NCI-H345 treated with DMSO at 0.1 percent for 48 hours (cell line): ENCODE results near the gene CYP2R1.

ENCODE experiments used
- DNase-seq: peaks from one replicate; lab custom pipeline; 2025; ENCODE audit not compliant: unreplicated experiment; lab: John Stamatoyannopoulos, UW

CYP2R1 gene, protein sequence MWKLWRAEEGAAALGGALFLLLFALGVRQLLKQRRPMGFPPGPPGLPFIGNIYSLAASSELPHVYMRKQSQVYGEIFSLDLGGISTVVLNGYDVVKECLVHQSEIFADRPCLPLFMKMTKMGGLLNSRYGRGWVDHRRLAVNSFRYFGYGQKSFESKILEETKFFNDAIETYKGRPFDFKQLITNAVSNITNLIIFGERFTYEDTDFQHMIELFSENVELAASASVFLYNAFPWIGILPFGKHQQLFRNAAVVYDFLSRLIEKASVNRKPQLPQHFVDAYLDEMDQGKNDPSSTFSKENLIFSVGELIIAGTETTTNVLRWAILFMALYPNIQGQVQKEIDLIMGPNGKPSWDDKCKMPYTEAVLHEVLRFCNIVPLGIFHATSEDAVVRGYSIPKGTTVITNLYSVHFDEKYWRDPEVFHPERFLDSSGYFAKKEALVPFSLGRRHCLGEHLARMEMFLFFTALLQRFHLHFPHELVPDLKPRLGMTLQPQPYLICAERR

DNA sequence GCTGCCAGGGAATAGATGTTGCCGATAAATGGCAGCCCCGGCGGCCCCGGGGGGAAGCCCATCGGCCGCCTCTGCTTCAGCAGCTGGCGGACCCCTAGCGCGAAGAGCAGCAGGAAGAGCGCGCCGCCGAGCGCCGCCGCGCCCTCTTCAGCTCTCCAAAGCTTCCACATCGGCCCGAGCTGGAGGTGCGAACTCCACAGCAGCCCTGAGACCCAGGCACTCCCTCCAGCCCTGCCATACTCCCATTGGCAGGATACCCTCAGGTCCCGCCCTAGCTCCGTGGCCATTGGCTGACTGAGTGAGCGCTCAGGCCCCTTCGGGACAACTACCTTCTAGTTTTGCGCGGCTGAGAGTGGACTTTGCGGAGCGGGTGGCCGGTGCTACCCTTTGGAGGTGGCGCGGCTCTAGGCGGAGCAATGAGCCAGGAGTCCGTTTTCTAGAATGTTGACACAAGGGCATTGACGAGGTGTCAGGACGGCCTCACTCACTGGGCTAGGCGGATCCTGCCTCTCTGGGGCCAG lies at the start of gene CYP2R1:
TSS of gene CYP2R1 (minus strand) at position 196 of the 521 bp plus-strand sequence. CDS start at position 170, 26 bp downstream.
- DNase-seq, result peak; percentile 92

DNA sequence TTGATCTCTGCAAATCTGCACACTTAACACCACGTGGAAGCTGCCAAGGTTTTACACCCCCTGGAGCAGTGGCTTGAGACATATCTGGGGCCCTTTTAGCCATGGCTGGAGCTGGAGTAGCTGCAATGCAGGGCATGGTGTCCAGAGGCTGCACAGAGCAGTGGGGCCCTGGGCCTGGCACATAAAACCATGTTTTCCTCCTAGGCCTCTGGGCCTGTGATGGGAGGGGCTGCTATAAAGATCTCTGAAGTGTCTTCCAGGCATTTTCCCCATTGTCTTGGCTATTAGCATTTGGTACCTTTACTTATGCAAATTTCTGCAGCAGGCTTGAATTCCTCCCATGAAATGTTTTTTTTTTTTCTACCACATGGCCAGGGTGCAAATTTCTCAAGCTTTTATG lies 46.9 kb upstream of the CYP2R1 start:
- DNase-seq, result no peak

DNA sequence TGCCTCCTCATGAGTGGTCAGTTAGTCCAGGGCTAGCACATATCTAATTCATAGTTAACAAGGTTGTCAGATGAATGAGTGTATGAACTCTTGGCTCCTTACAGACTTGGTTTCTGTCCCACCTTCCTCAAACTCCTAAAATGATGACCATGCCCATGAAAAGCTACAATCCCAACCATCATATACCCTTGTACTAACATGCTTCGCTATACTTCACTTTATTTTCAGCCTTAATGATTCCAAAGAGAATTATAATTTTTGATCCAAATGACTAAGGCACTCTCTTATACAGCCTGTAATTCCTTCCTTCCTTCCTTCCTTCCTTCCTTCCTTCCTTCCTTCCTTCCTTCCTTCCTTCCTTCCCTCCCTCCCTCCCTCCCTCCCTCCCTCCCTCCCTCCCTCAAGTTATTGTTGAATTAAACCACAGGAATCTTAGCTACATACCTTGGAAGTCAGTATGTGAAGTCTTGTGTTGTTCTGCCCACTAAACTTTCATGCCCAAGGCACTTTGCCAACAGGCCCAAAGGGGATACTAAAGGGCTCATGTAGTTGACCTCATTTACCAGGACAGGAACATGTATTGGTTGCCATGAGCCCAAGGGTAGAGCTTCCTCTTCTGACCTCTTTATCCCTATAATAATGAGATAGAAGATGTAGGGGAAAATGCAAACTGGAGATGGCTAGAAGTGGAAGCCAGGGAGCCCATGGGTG lies 42.8 kb upstream of the CYP2R1 start:
- no peak for DNase-seq

DNA sequence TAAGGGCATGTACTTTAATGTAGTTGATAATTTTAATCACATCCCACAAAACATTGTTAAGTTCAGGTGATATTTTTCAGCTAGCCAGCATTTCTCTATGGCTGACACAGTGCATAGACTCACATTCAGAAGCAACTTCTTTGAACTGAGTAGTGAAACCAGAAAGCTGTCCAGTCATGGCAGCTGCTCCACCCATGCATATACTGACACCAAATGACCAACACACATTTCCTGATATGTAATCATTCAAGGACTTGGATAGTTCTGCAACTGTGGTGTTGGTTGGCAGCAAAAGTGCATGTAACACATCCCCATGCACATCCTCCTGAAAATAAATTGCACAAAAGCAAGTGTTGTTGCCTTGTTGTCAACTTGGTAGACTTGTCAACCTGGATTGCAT lies 40.4 kb upstream of the CYP2R1 start:
- DNase-seq, result no peak

DNA sequence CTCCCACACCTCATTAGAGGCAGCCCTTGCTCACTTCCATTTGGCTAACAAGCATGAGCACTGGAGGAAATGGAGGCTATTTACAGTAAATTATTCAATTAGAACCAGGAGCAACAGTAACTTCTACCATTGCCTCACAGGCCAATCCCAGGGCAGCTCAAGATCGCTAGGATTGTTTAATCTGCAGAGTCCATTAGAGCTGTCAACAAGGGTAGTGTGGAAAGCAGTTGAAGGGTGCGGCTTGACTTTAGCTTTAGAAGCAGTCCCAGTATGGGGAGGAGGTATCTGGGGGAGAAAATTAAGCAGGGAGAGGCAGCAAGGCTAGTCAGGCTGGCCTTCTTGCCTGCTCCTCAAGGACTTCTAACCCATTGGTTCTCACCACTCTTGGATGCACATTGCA lies 38.3 kb upstream of the CYP2R1 start:
- DNase-seq, result no peak

DNA sequence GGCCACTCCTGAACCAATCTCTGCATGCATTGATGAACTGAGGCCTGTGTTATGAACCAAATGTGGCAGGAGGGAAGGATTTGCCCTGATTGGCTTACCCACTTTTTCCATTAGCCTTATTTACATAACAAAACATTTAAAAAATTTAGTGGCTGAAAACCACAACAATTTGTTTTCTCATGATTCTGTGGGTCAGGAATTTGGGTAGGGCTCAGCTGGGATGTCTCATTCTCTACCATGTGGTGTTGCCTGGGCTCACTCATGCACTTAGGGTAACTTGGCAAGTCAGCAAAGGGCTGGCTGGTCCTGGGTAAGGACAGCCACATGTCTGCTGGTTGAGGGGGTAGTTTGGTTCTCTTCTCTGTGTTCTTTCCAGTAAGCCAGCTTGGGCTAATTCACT lies 35.1 kb upstream of the CYP2R1 start:
- no peak for DNase-seq

DNA sequence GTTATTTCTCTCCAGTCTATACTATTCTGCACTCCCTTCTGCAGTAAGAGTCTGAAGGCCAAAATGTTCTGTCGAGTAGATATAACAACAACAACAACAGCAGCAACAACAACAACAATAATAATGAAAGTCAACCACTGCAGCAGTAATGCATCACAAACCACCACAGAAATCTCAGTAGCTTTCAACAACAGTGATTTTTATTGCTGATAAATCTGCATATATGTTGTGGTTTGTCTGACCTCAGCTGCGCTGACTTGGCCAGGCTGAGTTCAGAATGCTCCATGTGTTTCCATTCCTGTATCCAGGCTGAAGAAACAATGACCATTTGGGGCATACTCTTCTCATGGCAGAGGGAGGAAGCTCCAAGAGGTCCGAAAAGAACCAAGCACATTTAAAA lies 32.3 kb upstream of the CYP2R1 start:
- no peak for DNase-seq

DNA sequence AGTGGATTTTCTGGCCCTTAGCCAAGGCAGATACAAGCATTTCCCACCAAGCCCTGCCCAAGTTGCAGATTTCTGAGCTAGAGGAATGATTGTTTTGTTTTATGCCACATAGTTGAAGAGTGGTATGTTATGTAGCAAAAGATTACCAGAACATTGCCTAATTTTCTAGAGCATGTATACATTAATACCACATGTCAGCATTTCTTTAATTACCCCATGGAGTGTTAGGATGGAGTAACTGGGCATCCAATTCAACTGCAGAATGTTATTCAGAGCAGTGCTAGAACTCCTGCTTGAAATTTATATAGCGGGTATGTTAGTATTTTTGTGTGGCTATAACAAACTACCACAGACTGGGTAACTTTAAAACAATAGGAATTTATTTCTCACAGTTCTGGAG lies 24.4 kb upstream of the CYP2R1 start:
- no peak for DNase-seq

DNA sequence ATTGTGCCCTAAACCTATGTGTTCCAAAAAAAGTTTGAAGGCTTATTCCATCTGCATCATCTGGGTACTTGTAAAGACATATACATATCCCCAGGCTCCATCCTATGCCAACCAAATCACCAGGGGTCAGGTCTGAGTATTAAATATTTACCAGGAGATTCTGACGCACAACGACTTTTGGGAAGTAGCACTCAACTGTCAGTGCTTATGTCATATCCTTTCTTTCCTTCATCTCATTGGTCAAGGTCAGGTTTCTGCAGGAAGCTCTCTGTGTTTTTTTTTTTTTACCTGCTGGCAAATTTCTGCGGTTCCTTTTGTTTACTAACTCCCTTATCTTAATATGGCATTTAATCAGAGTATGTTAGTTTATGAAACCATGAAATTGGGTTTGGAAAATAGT lies 22.5 kb upstream of the CYP2R1 start:
- DNase-seq, result no peak

DNA sequence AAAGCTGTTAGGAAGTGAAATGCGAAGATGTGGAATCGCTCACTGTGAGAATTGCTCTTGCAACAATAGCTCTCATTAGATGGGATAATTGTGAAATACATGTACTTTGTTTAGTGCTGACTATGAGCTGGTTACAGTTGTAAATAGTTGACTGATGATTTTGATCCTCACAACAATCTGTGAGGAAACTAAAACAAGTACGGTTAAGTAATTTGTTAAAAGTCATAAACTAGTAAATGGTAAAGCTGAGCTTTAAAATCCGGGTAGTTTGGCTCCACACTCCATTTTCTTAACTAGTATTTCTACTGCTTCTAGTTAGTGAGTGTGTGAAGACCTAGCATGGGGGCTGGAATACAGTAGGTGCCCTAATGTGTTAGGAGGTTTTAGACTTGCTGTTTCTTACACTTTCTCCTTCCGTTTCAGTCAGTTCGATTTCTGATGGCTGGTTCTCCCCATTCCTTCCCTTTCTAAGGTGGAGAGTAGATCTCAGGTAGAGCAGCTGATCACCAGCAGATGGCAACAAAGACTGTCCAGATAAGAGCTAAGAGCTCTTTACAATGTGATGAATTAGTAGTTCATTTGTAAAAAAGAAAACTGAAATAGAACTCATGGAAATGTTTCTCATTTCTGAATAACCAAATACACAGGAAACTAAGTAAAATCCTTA lies 16.3 kb upstream of the CYP2R1 start:
- DNase-seq, result peak; percentile 79

DNA sequence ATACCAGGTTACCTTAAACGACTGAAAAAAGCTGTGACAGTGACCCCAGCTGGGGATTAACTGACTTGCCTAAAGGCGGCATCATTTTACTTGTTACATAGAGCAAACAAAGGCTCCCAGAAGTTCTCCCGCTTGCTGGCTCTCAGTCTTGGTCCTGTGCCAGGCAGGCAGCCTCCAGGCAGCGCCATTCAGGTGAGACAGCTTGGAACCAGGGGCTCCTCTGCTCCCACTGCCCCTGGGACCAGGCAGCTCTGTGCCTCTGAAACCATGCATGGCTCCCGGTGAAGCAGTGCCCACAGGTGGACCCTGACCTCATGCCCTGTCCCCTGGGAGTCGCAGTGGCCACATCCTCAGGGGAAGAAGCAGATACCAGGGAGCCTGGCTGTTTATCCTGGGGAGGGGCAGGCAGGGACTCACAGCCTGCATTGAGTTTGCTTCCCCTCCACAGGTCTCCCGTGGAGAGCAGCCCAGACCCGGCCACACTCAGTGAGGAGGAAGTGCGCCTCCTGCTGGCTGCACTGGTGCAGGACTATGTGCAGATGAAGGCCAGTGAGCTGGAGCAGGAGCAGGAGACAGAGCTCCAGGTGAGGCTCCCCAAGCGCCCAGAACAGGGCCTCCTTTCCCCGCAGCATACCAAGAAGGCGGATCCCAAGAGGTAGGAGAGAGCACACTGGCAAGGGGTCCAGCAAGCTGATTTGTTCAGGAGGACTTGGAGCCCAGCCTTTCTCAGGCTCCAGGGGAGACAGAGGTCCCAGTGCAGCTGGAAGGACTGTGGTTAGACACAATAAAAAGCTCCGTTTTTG lies 15.6 kb upstream of the CYP2R1 start:
- DNase-seq, result peak; percentile 90

DNA sequence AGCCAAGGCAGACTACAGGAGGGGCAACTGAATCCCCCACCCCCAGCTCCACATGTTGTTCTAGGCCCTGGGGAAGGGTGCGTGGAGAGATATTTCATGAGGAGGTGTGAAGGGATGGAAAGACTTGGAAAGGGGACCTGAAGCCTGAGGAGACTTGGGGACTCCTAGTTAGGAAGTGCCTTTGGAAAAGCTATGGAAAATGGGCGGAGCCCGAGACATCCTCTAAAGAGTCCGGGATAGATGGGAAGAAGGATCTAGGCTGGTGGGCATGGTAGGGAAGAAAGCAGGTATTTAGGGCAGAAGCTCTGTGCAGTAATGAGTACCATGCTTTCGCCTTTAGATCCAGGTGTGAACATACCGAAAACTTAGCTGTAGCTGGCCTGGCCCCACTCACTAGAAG lies 15.0 kb upstream of the CYP2R1 start:
- no peak for DNase-seq

DNA sequence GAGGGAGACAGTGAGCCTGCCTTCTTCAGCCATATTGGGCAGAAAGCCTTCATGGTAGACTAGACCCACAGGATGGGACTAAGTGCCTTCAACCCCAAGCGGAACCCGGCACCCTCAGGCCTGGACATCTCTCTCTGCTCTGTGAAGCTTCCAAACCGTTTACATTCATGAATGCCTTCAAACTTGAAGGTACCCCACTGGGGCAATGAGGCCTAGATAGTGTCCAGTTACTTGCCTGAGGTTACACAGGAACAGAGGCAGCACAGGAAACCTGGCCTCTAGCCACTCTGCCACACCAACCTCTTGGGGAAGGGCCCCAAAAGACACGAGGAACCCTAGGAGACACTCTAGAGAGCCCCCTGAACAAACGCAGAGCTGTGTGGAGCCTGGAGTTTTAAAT lies 14.5 kb upstream of the CYP2R1 start:
- DNase-seq, result no peak

DNA sequence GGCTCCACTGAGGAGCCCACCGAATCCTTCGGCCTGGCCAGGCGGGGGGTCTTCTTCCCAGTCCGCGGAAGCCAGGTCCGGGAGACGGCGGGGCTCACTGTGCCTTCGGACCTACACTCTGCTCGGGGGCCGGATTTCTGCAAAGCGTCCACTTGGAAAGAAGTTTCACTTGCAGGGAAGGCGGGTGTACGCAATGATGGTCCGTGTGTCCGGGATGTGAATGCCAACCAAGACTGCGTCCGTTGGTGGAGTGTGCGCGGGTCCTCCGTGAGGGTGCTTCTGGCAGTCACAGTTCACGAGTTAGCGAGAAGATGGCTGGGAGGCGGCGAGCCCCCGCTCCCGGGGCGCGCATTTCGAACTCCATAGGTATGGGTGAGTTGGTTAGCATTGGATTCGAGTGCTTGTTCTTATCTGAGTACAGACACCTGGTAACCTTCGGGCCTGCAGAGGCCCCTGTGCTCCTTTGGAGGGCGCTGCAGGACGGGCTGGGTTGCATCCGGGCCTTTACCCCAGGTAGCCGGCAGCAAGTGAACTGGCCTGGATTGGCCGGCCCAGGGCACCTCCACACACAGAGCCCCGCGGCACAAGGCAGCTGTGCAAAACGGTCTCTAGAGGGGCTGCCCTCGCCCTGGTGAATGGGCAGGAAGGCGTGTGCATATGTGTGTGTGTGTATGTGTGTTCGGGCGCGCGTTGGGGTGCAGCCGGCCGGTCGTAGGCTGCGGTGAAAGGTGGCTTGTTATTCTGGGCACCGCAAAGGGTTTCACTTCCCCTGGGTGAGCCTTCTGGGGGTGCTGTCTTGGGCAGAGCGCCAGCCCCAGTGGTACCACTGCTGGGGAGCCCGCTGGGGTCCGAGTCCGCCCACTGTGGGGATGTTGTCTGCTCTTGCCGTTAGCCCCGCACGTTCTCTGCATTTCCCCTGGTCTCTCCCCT lies 13.3 kb upstream of the CYP2R1 start:
- DNase-seq, result no peak

DNA sequence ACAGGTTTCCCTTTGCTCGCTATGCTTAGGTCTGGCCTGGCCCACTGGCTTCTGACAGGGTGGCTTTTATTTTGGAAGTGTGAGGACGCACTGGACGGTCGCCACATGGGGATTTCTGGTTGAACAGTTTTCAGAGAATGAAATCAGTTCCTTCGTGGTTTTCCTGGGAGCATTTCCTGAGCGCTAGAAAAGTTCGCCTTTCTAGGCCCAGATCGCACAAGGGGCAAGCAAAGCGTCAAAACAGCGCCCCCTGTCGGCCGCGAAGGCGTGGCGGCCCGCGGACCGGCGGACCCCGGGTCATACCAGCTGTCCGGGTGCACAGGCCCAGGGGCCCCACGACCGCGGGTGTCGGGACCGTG lies 12.7 kb upstream of the CYP2R1 start:
- DNase-seq, result no peak

DNA sequence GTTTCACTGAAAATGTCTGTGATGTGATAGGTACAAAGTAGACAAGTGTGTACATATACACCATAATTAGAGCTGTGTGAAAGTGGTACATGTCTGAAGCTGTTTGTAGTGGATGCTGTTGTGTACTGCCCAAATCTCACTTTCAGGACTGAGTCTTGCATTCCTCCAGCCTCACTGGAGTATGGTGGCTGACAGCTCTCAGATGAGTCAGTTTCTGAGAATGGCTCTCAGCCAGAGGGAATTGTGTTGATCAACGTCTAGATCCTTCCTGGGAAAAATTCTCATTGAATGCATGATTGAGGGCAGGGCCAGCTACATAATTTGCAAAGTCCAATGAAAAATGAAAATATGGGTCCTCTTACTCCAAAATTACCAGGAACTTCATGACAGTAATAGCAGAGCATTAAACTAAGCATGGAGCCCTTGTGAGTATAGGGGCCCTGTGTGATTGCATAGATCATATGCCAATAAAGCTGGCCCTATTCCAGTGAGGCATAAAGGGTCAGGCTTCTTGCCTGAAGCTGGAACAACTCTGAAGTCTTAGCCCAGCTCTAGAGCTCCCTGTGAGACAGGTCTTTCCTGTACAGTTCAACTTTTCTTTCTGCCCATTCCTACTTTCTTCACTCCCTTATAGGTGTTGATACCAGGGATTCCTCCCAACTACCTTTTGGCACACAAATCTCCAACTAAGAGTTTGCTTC lies 10.8 kb upstream of the CYP2R1 start:
- no peak for DNase-seq

DNA sequence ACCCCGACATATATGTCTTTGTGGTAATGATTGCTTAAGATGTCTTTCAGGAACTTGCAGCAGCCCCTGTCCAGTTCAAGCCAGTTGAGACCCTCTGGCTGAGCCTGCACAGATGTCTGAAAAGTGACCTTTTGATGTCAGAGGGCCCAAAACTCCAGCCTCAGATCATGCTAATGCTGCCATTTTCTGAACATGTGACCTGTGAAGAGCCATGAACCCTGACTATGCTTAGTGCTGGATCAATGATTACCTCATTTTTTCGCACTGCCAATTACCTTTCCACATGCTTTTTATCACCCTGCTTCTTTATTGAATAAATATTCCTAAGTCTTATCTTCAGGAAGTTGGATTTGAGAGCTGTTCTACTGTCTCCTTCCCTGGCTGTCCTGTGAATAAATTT lies 6.9 kb upstream of the CYP2R1 start:
- DNase-seq, result no peak

DNA sequence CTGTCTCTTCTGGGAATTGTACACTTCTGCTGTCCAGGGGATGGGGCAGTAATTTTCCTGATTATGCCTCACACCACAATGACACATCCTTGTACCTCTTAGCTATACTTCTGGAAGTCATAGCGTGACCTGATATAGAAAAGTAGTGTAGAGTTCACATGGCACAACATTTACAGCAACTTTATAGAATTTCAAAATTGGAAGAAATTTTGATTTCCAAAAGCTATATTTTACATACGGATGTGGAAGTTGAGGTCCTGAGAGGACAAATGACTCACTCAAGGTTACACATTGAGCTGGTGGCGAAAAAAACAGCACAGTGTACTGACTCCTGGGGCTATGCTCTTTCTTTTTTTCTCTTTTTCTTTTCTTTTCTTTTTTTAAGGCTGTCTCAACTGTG lies 6.3 kb upstream of the CYP2R1 start:
- DNase-seq, result no peak
